Astrocyte (in vitro differentiated cells and primary cell): ENCODE measurements around the gene DNAH2.

ENCODE experiments used
- EZH2 ChIP-seq: IDR thresholded peaks from 2 replicates; pipeline ENCODE4 v1.6.1; 2012; ENCODE audit warnings: mild to moderate bottlenecking, low read length, inconsistent platforms; ENCODE audit not compliant: insufficient read depth
- TF ChIP-seq, protein P1 (sequence below): IDR thresholded peaks from 2 replicates; pipeline ENCODE4 v1.5.1; 2011; ENCODE audit warnings: low read depth, mild to moderate bottlenecking, inconsistent platforms, low read length, moderate library complexity; ENCODE audit not compliant: insufficient read depth

DNA sequence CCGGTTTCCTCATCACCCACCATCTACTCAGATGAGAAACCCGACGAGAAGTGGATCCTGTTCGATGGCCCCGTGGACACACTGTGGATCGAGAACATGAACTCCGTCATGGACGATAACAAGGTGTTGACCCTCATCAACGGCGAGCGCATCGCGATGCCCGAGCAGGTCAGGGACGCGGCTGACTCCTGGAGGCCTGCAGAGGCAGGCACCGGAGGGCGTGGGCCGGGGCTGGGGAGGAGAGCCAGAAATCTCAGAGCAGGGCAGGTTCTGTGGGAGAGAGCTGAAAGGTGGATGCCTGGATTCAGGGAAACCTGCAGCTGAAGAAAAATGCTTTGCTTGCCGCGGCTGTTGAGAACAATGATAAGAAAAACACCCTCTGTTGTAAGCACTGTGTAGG, 69.3 kb downstream of the DNAH2 start:
- TF ChIP-seq EZH2: no peak
- TF ChIP-seq, protein P1, sequence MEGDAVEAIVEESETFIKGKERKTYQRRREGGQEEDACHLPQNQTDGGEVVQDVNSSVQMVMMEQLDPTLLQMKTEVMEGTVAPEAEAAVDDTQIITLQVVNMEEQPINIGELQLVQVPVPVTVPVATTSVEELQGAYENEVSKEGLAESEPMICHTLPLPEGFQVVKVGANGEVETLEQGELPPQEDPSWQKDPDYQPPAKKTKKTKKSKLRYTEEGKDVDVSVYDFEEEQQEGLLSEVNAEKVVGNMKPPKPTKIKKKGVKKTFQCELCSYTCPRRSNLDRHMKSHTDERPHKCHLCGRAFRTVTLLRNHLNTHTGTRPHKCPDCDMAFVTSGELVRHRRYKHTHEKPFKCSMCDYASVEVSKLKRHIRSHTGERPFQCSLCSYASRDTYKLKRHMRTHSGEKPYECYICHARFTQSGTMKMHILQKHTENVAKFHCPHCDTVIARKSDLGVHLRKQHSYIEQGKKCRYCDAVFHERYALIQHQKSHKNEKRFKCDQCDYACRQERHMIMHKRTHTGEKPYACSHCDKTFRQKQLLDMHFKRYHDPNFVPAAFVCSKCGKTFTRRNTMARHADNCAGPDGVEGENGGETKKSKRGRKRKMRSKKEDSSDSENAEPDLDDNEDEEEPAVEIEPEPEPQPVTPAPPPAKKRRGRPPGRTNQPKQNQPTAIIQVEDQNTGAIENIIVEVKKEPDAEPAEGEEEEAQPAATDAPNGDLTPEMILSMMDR: no peak
